ENCODE measurements around the gene SORCS2.

DNA sequence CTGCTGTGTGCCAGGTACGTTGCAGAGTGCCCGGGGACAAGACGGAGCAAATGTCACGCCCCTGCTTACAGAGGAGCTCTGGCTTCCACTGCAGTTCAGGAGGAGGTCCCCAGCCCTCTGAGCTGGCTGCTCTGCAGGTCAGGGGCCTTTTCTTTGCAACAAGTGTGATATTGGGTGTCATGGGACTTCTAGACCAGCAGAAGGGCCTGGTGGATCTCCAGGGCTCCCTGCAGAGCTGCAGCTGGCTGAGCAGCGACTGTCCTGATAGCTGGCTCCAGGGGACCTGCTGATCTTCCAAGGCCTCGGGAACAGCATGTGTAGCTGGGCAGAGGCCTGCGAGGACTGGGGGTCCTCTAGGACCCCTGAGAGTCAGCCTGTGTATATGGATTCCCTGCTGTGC, 120.4 kb downstream of the SORCS2 start:
- TF ChIP-seq EZH2 (IDR thresholded peaks at IDR 0.05; ENCODE audit: borderline replicate concordance, low read depth, low read length, poor library complexity, severe bottlenecking): no peak
- TF ChIP-seq, protein P1, sequence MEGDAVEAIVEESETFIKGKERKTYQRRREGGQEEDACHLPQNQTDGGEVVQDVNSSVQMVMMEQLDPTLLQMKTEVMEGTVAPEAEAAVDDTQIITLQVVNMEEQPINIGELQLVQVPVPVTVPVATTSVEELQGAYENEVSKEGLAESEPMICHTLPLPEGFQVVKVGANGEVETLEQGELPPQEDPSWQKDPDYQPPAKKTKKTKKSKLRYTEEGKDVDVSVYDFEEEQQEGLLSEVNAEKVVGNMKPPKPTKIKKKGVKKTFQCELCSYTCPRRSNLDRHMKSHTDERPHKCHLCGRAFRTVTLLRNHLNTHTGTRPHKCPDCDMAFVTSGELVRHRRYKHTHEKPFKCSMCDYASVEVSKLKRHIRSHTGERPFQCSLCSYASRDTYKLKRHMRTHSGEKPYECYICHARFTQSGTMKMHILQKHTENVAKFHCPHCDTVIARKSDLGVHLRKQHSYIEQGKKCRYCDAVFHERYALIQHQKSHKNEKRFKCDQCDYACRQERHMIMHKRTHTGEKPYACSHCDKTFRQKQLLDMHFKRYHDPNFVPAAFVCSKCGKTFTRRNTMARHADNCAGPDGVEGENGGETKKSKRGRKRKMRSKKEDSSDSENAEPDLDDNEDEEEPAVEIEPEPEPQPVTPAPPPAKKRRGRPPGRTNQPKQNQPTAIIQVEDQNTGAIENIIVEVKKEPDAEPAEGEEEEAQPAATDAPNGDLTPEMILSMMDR (conservative IDR thresholded peaks at IDR 0.05; ENCODE audit: low read depth, low read length): no peak

Data from A673 (cell line).